Measurements from ENCODE around the gene AADACL4.

GRCh38 chr1:12654004-12654567, 10.2 kb downstream of the AADACL4 start:
- TF ChIP-seq CTCF (IDR thresholded peaks at IDR 0.05; ENCODE audit: insufficient read depth, low read depth, low read length) (no peak), EZH2 (IDR thresholded peaks at IDR 0.05; ENCODE audit: insufficient read depth, low read length) (no peak)
